Stimulated activated CD4-positive, alpha-beta T cell treated with anti-CD3 and anti-CD28 coated beads, Interleukin-12 subunit alpha, Interleukin-12 subunit beta, amount 100 ng/mL, for 24 hours (primary cell): ENCODE results near the gene INPP4B.

Experiments used
- DNase-seq, 2 experiments: peaks; one replicate each; pipeline ENCODE4 v3.0.0-alpha.2; 2020; ENCODE audit warnings: low read depth in 2 of 2

INPP4B gene

GRCh38 chr4:142728233-142728632 is 117.9 kb downstream of the INPP4B start:
- DNase-seq = no peak

GRCh38 chr4:142727149-142727548 is 119.0 kb downstream of the INPP4B start:
- DNase-seq = no peak

DNA sequence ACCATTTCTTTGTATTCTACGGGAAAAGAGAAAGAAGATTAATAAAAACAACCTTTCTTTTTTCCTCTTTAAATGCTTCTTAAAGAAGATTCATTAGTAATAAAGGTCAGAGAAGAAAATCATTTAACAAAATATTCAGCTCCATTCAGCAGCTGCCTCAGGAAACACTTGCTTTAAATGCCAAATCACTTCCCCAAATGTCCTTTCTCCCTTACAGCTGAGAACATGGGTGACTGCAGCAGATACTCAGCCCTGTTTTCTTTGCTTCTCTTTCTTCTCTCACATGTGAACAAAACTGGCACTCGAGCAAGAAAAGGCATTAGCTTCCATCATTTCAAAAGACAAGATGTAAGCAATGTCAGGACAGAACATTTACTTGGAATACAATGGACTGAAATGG is 120.2 kb downstream of the INPP4B start:
- no peak for DNase-seq

DNA sequence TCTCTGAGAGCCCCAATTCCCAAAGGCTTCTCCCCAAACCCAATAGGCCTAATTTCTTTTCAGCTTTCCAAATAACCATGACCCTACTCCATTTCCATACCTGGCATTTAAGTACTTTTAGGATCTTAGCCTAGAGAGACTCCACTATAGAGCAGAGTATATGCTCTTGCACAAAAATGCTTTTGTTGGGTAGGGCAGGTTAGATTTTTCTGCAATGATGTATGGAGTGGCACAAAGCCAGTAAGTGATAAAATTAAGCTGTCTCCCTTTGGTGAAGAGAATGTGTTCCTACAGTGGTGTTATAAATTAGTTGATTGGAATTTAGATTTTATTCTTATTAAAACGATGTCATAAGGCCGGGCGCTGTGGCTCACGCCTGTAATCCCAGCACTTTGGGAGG is 124.9 kb downstream of the INPP4B start:
- DNase-seq = no peak

DNA sequence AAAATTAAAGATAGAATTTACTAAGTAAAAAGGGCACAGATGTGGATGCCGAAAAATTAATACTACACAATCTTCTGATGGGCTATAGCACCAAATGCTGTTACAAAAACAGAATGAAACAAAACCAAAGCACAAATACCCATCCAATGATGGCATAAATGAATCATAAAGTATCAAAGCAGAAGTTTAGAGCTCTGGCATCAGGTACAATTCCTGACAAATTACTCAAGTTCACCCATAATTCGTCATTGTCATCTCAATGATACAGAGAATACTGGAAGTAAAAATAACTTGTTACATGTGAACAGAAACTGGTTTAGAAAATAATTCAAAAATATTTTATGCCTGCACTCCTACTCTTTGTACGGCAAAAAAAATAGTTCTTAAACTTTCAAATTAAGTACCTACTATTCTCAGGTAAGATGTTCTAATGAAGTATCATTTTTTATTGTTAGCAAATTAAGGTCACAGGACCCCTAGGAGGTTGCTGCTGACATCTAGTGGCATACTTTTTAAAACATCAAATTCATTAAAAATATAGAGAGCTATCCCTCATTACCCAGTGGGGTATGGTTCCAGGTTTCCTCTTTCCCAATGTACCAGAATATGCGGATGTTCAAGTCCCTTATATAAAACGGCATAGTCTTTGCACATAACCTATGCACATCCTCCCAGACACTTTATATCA is 126.1 kb downstream of the INPP4B start:
- DNase-seq = no peak

DNA sequence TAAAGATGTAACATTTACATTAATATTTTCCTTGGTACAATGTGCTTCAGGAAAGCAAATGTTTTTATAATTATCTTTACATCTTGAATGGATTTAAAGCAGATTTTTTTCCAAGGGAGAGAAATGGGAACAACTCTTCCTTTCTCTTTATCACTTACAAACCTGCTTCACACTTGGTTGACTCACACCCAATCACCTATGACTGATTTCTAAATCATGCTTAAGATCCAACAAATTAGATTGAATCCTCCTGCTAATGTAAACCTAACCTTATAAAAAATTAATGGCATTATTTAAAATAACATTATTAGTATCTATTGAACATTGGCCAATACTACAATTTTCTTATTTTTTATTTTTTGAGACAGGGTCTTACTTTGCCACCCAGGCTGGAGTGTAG is 127.1 kb downstream of the INPP4B start:
- DNase-seq = no peak

GRCh38 chr4:142715727-142716126 is 130.4 kb downstream of the INPP4B start:
- no peak for DNase-seq

DNA sequence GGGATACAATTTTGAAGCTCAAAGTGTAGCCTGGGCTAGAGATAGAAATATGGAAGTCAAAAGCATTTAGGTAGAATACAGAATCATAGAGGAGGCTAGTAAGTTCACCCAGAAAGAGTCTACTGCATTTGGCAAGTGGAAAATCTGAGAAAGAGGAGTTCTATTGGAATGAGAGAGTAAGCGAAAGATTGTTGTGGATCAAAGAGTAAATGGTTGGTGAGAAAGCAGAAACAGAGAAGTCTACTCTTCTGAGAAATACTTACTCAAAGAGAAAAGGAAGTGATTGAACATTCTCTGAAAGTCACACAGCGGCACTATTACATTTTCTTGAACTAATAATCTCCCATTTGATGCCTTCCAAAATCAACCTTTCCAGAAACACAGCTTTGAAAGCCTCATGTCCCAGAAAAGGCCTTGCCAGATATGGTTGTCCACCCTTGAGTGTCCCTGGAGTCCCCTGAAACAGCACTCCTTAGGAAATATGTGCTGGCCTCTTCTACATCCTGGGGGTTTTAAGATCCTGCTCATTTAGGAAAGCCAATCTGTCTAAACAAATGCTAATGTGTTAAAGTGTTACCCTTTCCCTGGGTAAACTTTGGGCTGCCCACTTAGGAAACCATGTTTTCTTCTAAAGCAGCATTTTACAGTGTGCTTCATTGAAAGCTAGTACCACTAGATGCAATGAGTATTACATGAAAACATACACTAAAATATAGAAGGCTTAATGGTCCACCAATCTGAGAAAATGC is 132.6 kb downstream of the INPP4B start:
- no peak for DNase-seq

GRCh38 chr4:142708231-142708630 is 137.9 kb downstream of the INPP4B start:
- no peak for DNase-seq

- DNase-seq = no peak
These were observed 138.7 kb downstream of the INPP4B start for GRCh38 chr4:142707401-142707800.

DNA sequence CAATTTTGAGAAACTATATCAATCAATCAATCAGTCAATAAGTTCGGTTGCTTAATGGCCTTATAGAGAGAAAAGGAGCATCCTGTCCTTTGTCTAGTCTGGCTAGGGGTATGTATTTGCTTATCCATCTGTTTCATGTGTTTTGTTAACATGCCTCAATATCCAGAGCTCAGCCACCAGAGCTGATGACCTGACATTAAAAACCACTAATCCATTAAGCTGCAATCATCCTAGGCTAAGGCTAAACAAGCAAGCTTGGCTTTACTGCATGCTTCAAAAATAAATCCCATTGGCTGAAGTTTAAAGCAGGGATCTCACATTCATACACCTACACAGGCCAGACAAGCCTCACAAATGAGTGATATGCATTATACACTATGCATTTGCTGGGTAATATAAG is 139.7 kb downstream of the INPP4B start:
- no peak for DNase-seq

DNA sequence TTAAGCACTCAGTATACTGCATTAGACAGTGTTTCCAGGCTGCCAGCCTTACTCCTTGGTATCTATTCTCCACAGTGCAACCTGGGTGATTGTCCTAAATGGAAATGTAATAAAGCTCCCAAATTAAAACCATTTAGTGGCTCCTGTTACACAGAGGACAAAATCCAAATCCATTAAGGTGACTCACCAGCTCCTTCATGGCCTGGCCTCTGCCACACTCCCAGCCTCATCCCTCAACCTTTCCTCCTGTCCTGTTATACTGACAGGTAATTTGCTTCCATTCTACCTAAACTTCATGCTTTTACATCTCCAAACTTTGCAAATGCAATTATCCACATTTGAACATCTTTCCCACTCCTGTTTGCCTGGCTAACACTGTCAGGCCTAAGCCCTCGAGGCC is 140.3 kb downstream of the INPP4B start:
- DNase-seq = no peak

DNA sequence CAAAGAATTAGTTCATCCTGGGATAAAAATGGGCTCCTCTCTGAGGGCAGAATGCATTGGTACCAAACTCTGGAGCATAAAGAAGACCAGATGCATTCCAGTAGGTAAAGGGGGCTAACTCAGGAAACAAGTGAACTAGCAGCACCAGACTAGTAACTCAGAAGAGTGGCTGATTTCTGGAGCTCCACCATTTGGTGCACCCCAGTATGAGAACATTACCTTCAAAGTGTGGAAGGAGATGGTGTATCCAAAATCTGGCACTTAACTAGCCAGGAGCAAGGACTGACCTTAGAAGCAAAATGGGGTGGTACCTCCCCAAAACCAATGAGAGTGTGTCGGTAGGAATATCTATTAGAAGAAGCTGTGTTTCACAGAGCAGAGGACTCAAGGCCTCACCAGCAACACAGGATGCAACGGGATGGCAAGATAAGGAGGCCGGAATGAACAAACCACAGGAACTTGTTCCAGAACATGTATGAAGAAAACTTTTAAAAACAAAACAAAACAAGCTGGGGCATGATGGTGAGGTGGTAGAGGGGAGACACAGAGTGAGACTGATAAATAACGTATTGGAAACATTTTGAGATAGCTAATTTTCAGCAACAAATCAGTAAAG is 142.3 kb downstream of the INPP4B start:
- DNase-seq = no peak

- no peak for DNase-seq
These were observed 145.1 kb downstream of the INPP4B start for GRCh38 chr4:142701017-142701416.

DNA sequence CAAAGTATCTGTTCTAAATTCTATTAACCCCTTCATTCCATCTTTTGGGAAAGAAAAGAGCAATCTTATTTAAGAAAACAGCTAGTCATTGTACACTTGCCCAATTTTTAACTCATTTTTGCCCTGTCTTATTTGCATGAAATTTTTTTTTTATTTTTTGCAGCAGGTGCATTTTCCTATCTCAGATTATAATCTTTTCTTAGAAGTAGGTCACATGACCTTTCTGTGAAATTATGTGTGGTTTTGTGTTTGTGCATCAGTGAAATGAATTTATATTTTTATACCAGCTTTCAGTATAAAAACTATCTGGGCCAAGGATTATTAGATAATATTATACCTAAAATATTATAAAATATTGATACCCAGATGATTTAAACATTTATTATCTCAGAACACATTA is 145.6 kb downstream of the INPP4B start:
- no peak for DNase-seq

GRCh38 chr4:142698552-142698951 is 147.5 kb downstream of the INPP4B start:
- no peak for DNase-seq

DNA sequence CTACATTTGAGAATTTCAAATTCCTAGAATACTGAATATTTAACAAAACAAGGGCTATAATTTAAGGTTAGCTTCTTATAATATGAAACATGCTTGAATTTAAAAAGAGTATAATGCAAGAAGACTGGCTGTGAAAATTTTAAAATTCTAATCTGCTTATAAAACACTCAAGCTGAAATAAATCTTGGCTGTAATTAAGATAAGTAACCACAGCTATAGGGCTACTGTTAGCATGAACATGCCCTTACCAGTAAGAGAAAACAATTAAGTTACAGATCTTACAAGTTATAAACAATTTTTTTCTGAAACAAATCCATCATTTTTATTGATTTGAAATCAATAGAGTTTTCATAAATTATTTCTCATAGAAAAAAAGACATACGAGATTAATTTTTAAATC is 148.2 kb downstream of the INPP4B start:
- no peak for DNase-seq

GRCh38 chr4:142697320-142697719 is 148.8 kb downstream of the INPP4B start:
- DNase-seq = no peak

- no peak for DNase-seq
These were observed 149.6 kb downstream of the INPP4B start for GRCh38 chr4:142696334-142697122.

GRCh38 chr4:142690406-142691163 is 155.5 kb downstream of the INPP4B start:
- DNase-seq = no peak

DNA sequence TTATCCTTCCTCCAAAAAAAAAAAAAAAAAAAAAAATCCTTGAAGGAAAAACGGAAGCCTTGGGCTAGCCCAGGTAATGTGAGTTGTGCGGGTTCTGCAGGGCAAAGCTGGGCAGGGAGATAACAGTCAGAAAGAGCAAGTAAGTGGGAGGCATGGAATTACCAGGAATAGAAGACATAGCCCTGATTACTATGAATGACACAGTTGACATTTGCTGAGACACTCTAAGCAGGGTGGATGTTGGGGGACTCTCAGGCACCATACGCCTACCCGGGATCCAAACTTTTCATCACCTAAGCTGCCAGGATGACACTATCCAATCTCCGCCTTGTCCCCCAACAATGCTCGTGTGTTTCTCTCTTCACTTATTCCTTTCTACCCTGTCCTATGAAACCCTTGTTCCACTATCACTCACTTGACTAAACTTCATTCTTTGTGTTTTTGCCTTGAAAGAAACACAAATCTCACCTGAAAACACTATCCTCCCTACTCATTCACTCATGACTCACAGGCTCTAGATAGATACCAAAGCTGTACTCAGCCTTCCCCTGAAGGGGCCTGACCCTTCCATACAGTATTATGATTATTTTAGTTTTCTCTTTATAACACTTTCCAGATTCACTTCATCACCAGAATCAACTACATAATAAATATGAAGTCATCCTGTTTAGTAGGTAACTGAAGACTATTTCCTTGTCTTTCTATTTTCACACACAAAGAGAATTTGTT is 158.4 kb downstream of the INPP4B start:
- DNase-seq = no peak
